Measurements from ENCODE around the gene SHLD1. TPM values are rescaled to one million over a fixed set of nuclear protein-coding genes. Genes with fewer than 3 reads are reported as not detected.

The SHLD1 gene
- total and polyA plus RNA-seq, 2 experiments from 2014 or later = 8.3 to 9.1 TPM

DNA sequence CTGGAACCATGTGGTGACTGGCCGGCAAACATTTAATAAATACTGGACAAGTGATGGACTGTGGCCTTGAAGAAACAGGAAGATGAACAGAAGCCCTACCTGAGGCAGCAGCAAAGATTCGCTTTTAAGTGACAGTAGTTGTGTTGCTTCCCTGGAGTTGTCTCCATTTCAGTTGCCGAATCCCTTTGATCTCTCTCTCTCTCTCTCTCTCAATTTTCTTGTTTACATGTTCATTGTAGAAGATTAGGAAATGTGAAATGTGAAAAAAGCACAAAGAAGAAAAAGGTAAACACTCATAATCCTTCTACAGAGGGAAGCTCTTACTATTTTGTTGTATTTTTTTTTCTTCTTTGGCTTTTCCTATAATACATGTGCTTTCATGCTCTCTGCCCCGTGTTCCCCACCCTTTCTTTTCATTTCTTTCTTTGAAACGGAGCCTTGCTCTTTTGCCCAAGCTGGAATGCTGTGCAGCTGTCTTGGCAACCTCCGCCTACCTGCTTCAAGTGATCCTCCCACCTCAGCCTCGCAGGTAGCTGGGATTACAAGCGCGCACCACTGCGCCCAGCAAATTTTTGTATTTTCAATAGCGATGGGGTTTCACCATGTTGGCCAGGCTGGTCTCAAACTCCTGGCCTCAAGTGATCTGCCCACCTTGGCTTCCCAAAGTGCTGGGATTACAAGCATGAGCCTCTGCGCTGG lies 81.5 kb downstream of the SHLD1 start:
- Histone ChIP-seq H3K27ac (no peak overlapping the region), H3K9me3 (ENCODE audit: low read depth) (no peaks in the 10 kb centered on the region), H3K27me3 (no peaks in the 10 kb centered on the region), H3K4me2 (no peak overlapping the region), H3K36me3 (replicated peaks; ENCODE audit: insufficient read depth, low read depth) (no peaks in the 10 kb centered on the region), H3K4me1 (ENCODE audit: insufficient read depth) (no peaks in the 10 kb centered on the region), H3K9me2 (replicated peaks; ENCODE audit: insufficient read depth) (no peaks in the 10 kb centered on the region), H3K4me3 (no peak overlapping the region), H3K79me2 (no peaks in the 10 kb centered on the region), H4K20me1 (ENCODE audit: insufficient read depth, poor library complexity, severe bottlenecking) (peaks cover 3% of the 10 kb centered on the region), H2AFZ (no peak overlapping the region)
- TF ChIP-seq EZH2 (IDR thresholded peaks at IDR 0.05; ENCODE audit: borderline replicate concordance) (no peak), EZH2phosphoT487 (IDR thresholded peaks at IDR 0.05; ENCODE audit: low read depth, severe bottlenecking, unreplicated experiment) (no peak)
- no peak for DNase-seq (ENCODE audit: low spot score)
- WGBS (ENCODE audit: low lambda C conversion rate, missing lambda C conversion rate) = 89% methylated on average over 12 of the region's 12 CpGs

DNA sequence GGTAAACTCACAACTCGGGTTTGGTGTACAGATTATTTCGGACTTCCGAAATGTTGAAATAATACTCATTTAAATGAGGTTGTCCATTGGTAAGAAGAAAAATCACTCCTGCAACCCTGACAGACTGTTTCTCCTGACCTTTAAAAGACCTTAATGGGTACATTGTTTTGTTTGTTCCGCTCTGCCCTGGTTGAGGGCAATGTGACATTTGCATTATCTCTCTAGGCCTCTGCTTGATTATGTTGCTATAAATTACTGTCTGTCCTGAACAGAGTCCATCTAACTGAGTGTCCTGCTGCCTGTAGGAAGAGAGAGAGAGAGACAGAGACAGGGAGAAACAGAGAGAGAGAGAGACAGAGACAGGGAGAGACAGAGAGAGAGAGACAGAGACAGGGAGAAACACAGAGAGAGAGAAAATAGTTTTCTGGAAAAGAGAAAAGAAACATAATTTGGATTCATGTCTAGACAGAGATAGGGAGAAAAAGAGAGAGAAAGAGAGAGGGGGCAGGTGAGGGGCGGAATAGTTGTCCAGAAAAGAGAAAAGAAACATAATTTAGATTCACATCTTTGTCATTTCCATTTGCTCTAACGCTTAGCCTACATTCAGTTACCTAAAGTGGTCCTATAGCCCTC lies 83.2 kb downstream of the SHLD1 start:
- Histone ChIP-seq H3K4me1 (ENCODE audit: insufficient read depth) (no peaks in the 10 kb centered on the region), H3K27ac (no peak overlapping the region)
- TF ChIP-seq EZH2phosphoT487 (IDR thresholded peaks at IDR 0.05; ENCODE audit: low read depth, severe bottlenecking, unreplicated experiment) = no peak
- no peak for TF ChIP-seq EZH2 (IDR thresholded peaks at IDR 0.05; ENCODE audit: borderline replicate concordance)
- TF ChIP-seq, protein P1, sequence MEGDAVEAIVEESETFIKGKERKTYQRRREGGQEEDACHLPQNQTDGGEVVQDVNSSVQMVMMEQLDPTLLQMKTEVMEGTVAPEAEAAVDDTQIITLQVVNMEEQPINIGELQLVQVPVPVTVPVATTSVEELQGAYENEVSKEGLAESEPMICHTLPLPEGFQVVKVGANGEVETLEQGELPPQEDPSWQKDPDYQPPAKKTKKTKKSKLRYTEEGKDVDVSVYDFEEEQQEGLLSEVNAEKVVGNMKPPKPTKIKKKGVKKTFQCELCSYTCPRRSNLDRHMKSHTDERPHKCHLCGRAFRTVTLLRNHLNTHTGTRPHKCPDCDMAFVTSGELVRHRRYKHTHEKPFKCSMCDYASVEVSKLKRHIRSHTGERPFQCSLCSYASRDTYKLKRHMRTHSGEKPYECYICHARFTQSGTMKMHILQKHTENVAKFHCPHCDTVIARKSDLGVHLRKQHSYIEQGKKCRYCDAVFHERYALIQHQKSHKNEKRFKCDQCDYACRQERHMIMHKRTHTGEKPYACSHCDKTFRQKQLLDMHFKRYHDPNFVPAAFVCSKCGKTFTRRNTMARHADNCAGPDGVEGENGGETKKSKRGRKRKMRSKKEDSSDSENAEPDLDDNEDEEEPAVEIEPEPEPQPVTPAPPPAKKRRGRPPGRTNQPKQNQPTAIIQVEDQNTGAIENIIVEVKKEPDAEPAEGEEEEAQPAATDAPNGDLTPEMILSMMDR (IDR thresholded peaks at IDR 0.05; ENCODE audit: poor library complexity) = no peak

DNA sequence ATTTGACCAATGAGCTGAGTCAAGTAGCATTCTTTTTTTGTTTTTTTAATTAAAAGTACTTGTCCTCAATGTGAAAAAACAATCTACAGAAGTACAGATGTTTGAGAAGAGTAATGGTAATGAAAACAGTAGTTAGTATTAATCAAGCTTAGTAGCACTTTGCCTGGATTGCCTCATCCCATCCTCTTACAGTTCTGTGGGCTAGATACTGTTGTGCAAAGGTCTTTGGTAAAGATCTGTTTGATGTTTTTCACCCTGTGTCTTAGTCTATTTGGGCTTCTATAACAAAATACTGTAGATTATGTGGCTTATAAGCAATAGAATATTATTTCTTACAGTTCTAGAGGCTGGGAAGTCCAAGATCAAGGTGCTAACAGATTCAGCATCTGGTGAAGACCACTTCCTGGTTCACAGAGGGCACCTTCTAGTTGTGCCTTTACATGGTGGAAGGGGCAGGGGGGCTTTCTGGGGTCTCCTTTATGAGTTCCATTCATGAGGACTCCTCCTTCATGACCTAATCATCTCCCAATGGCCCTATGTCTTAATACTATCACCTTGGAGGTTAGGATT lies 84.3 kb downstream of the SHLD1 start:
- H3K4me3 ChIP-seq = no peak overlapping the region
- no peaks in the 10 kb centered on the region for H3K4me1 ChIP-seq (ENCODE audit: insufficient read depth)
- H3K27me3 ChIP-seq = no peaks in the 10 kb centered on the region
- H3K9me2 ChIP-seq (replicated peaks; ENCODE audit: insufficient read depth) = no peaks in the 10 kb centered on the region
- H3K36me3 ChIP-seq (replicated peaks; ENCODE audit: insufficient read depth, low read depth) = no peaks in the 10 kb centered on the region
- H3K9me3 ChIP-seq (ENCODE audit: low read depth) = no peaks in the 10 kb centered on the region
- no peak for DNase-seq (ENCODE audit: low spot score)
- no peak overlapping the region for H2AFZ ChIP-seq
- H4K20me1 ChIP-seq (ENCODE audit: insufficient read depth, poor library complexity, severe bottlenecking) = no peaks in the 10 kb centered on the region
- TF ChIP-seq EZH2phosphoT487 (IDR thresholded peaks at IDR 0.05; ENCODE audit: low read depth, severe bottlenecking, unreplicated experiment) (no peak), EZH2 (IDR thresholded peaks at IDR 0.05; ENCODE audit: borderline replicate concordance) (no peak)
- TF ChIP-seq, protein P1 (IDR thresholded peaks at IDR 0.05; ENCODE audit: poor library complexity) = no peak
- H3K79me2 ChIP-seq = no peaks in the 10 kb centered on the region
- no peak overlapping the region for H3K4me2 ChIP-seq
- H3K27ac ChIP-seq = no peak overlapping the region

More for the DNA sequence above, 83.2 kb downstream of the SHLD1 start:
- no peak for DNase-seq (ENCODE audit: low spot score)
- Histone ChIP-seq H4K20me1 (ENCODE audit: insufficient read depth, poor library complexity, severe bottlenecking) (no peaks in the 10 kb centered on the region), H3K79me2 (no peaks in the 10 kb centered on the region), H2AFZ (no peak overlapping the region), H3K9me3 (ENCODE audit: low read depth) (no peaks in the 10 kb centered on the region), H3K27me3 (no peaks in the 10 kb centered on the region), H3K9me2 (replicated peaks; ENCODE audit: insufficient read depth) (no peaks in the 10 kb centered on the region), H3K4me2 (no peak overlapping the region), H3K4me3 (no peak overlapping the region), H3K36me3 (replicated peaks; ENCODE audit: insufficient read depth, low read depth) (no peaks in the 10 kb centered on the region)
- 92% methylated on average over 6 of the region's 6 CpGs for WGBS (ENCODE audit: low lambda C conversion rate, missing lambda C conversion rate)

DNA sequence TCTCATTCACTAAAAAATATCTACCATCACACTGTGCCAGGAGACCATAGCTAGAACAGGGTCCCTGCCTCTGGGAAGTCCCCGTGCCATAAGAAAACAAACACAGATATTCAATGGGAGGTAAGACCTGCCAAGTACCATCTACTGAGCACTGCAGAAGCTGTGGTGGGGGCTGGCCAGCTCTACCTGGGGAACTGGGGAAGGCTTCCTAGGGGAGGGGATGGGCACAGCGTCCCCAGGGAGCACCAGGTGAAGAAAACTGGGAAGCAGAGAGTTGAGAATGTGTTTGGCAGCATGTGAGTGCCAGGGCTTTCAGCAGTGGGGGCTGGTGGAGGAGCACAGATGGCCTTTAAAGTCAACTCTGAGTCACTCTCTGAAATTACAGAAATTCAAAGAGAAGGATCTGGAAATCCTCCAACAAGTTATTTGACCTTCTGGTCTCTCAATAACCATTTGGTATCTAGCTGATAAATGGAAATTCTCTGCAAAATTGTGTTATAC lies 85.2 kb downstream of the SHLD1 start:
- TF ChIP-seq, protein P1 (IDR thresholded peaks at IDR 0.05; ENCODE audit: poor library complexity) = no peak
- TF ChIP-seq EZH2phosphoT487 (IDR thresholded peaks at IDR 0.05; ENCODE audit: low read depth, severe bottlenecking, unreplicated experiment) = no peak
- no peak for TF ChIP-seq EZH2 (IDR thresholded peaks at IDR 0.05; ENCODE audit: borderline replicate concordance)
- WGBS (ENCODE audit: low lambda C conversion rate, missing lambda C conversion rate) = 65% methylated on average over 2 of the region's 2 CpGs
- Histone ChIP-seq H3K9me2 (replicated peaks; ENCODE audit: insufficient read depth) (no peaks in the 10 kb centered on the region), H3K4me2 (no peak overlapping the region), H3K79me2 (no peaks in the 10 kb centered on the region), H3K9me3 (ENCODE audit: low read depth) (no peaks in the 10 kb centered on the region), H3K4me1 (ENCODE audit: insufficient read depth) (no peaks in the 10 kb centered on the region), H3K4me3 (no peak overlapping the region), H4K20me1 (ENCODE audit: insufficient read depth, poor library complexity, severe bottlenecking) (no peaks in the 10 kb centered on the region), H3K27ac (peak overlapping the region; percentile 30), H2AFZ (no peak overlapping the region), H3K27me3 (no peaks in the 10 kb centered on the region), H3K36me3 (replicated peaks; ENCODE audit: insufficient read depth, low read depth) (no peaks in the 10 kb centered on the region)
- DNase-seq (ENCODE audit: low spot score) = no peak
